Esophagus squamous epithelium (tissue), 5 donors: ENCODE measurements around the gene GALNT17. TPM values are rescaled to one million over a fixed set of nuclear protein-coding genes. Genes with fewer than 3 reads are reported as not detected.

ENCODE experiments used
- DNase-seq: peaks from one replicate; lab custom pipeline; 2025; lab: John Stamatoyannopoulos, UW
- H3K27ac ChIP-seq, 4 donors: fragments of 200-600 bp; sonication (generic); one replicate each; pipeline ENCODE4 v1.5.1; 2016 to 2019; ENCODE audit warnings: mild to moderate bottlenecking in 1 of 4
- H3K27me3 ChIP-seq, 4 donors: fragments of 200-600 bp; sonication (generic); 1 replicate in 3 of 4; 2 replicates in 1 of 4; pipeline versions ENCODE4 v1.5.1 to v1.6.0; 2017 to 2021; ENCODE audit warnings: antibody characterized with exemption in 1 of 4
- H3K36me3 ChIP-seq, 3 donors: fragments of 200-600 bp; sonication (generic); one replicate each; pipeline ENCODE4 v1.5.1; 2016 to 2019
- H3K4me1 ChIP-seq, 3 donors: fragments of 200-600 bp; sonication (generic); one replicate each; pipeline ENCODE4 v1.5.1; 2017 to 2019
- H3K4me3 ChIP-seq, 4 donors: fragments of 200-600 bp; sonication (generic); 1 replicate in 3 of 4; 2 replicates in 1 of 4; pipeline ENCODE4 v1.5.1; 2016 to 2019; ENCODE audit warnings: mild to moderate bottlenecking in 2 of 4, moderate library complexity in 1 of 4
- H3K9me3 ChIP-seq, 3 donors: fragments of 200-600 bp; sonication (generic); one replicate each; pipeline ENCODE4 v1.5.1; 2016 to 2019
- CTCF ChIP-seq, 6 experiments: fragments of 450-650 bp in 4 of 6; fragments of 200-600 bp in 2 of 6; sonication (generic) in 2 of 6; IDR thresholded peaks; one replicate each; pipeline ENCODE4 v1.5.1; 2016 to 2019; ENCODE audit warnings: antibody characterized with exemption in 6 of 6, mild to moderate bottlenecking in 4 of 6, moderate library complexity in 4 of 6
- POLR2A ChIP-seq, 4 donors: fragments of 450-650 bp; IDR thresholded peaks; one replicate each; pipeline ENCODE4 v1.6.1; 2017; ENCODE audit warnings: antibody characterized with exemption in 4 of 4, mild to moderate bottlenecking in 4 of 4, moderate library complexity in 3 of 4
- WGBS, 2 donors: methylation state at CpG; one replicate each; pipeline ENCODE4 v1.1.5; 2018; 5-methylcytosine and 5-hydroxymethylcytosine counted together
- intact Hi-C: fragments of 100-400 bp; cut with DNase I; formaldehyde crosslinking; loops from one replicate; pipeline ENCODE4 v1.15.0; 2022
- total RNA-seq, 4 donors: library from RNA; depleted of rRNA; stranded (reverse); fragments of >200 nt; gene quantifications; one replicate each; pipeline ENCODE4 v1.1.0, GENCODE V29; 2016
- donor health status: DM: yes; HTN: yes; CAD: no.

GALNT17 gene
- total RNA-seq, 4 donors from 2014 or later, result 1.6 to 22.1 (median 2.5) TPM

DNA sequence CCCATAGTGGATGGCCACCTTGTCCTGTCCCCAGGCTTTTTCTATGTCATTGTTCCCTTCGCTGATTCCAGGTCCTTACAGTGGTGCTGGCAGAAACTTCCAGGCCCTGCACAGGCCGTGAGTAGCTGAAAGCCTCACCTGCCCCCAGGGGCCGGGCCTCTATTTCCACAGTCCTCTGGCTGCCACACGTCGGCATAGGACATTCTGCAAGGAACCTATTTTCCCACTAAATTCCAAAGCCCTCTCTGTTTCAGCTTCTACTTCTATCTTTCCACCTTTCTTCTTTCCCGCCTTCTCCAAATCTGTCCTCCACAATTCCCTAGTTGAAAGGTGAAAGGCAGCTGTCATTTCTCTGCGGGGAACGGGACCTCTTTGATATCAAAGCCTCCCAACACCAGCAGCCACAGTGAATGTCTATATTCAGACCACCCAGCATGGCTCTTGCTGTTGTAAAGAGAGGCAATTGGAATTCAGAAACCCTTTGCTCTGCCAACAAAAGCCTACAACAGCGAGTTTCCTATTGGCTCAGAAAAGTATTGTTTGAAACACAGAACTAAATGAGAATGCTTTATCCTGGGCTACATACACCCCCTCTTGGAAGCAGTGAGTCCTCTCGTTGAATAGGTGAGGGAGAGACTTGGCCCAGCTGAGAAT is 607.7 kb downstream of the GALNT17 start:
- intact Hi-C loops, result no loop called here
- WGBS, 2 donors, result 66 to 70% methylated on average over 10 of the region's 10 CpGs
- H3K4me3 ChIP-seq, result no peak overlapping the region

GRCh38 chr7:71740174-71740560 is 608.2 kb downstream of the GALNT17 start:
- Histone ChIP-seq H3K4me3 (no peak overlapping the region), H3K27me3 (no peaks in the 10 kb centered on the region), H3K27ac (no peak overlapping the region), H3K36me3 (no peaks in the 10 kb centered on the region), H3K9me3 (no peaks in the 10 kb centered on the region), H3K4me1 (no peaks in the 10 kb centered on the region)
- TF ChIP-seq POLR2A (IDR thresholded peaks at IDR 0.05) (no peak), CTCF (IDR thresholded peaks at IDR 0.05) (no peak)
- WGBS, 2 donors, result 79 to 88% methylated on average over 5 of the region's 5 CpGs
- no peak for DNase-seq
- intact Hi-C loops, result no loop called here

More for the DNA sequence above, 607.7 kb downstream of the GALNT17 start:
- Histone ChIP-seq H3K4me1 (no peaks in the 10 kb centered on the region), H3K36me3 (no peaks in the 10 kb centered on the region), H3K27ac (no peak overlapping the region), H3K27me3 (peaks cover 0 to 5% (median 0%) of the 10 kb centered on the region in 4 donors), H3K9me3 (no peaks in the 10 kb centered on the region)
- no peak for TF ChIP-seq POLR2A (IDR thresholded peaks at IDR 0.05)
- no peak for TF ChIP-seq CTCF (IDR thresholded peaks at IDR 0.05)
- no peak for DNase-seq

GRCh38 chr7:71746006-71746405 is 614.1 kb downstream of the GALNT17 start:
- no peaks in the 10 kb centered on the region for H3K36me3 ChIP-seq
- no peak overlapping the region for H3K4me3 ChIP-seq
- intact Hi-C loops, result no loop called here
- WGBS, 2 donors, result 79 to 80% methylated on average over 4 to 5 of the region's 5 CpGs
- no peak overlapping the region for H3K27ac ChIP-seq
- H3K9me3 ChIP-seq, result peaks cover 0 to 2% (median 0%) of the 10 kb centered on the region in 3 donors
- TF ChIP-seq POLR2A (IDR thresholded peaks at IDR 0.05), result no peak
- no peak for TF ChIP-seq CTCF (IDR thresholded peaks at IDR 0.05)
- DNase-seq, result no peak
- H3K27me3 ChIP-seq, result peaks cover 0 to 9% (median 0%) of the 10 kb centered on the region in 4 donors
- no peaks in the 10 kb centered on the region for H3K4me1 ChIP-seq

- TF ChIP-seq CTCF (IDR thresholded peaks at IDR 0.05) (no peak), POLR2A (IDR thresholded peaks at IDR 0.05) (no peak)
- H3K27ac ChIP-seq, result no peak overlapping the region
- H3K36me3 ChIP-seq, result no peaks in the 10 kb centered on the region
- WGBS, 2 donors, result 92 to 96% methylated on average over 5 to 6 of the region's 6 CpGs
- H3K4me3 ChIP-seq, result no peak overlapping the region
- peaks cover 0 to 8% (median 0%) of the 10 kb centered on the region in 3 donors for H3K4me1 ChIP-seq
- H3K27me3 ChIP-seq, result peaks cover 0 to 35% (median 0%) of the 10 kb centered on the region in 4 donors
- intact Hi-C loops, result no loop called here
- H3K9me3 ChIP-seq, result peaks cover 0 to 2% (median 0%) of the 10 kb centered on the region in 3 donors
- no peak for DNase-seq
Observed at GRCh38 chr7:71750290-71750689, 618.3 kb downstream of the GALNT17 start.

DNA sequence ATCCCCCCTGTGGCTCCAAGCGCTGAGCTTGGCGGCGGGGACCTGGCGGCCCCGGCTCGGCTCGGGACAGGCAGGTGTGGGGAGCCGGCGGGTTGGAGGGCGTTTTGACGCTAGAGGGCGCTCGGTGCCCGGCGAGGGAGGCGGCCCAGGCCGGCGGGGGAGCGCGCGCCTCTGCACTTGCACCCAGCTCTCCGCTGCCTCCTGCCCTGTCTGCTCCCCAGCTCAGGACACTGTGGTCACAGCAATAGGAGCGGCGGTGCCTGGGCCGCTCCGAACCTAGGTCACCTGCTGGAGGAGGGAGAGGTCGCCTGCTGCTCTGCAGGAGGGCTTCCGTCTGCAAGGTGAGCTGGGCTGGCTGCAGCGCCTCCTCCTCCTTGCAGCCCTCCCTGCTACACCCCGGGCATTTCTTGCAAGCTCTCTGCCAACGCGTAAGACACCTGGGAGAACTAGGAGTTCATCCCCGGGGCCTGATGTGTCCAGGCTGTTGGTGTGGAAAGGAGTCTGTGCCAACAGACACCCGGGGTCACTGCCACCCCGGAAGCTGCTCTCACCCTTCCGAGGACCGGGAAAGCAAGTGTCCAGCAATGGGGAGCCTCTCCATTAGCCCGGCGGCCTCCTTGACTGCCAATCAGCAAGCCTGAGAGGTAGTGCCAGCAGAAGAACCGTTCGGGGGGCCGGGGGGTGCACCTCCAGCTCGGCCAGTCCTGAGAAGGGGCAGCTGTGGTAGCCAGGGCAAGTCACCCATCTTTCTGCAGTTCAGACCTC is 620.4 kb downstream of the GALNT17 start:
- Histone ChIP-seq H3K36me3 (no peaks in the 10 kb centered on the region), H3K4me3 (peak overlapping the region in 1 of 4 donors; percentile 21), H3K27ac (no peak overlapping the region), H3K27me3 (peaks cover 0 to 35% (median 0%) of the 10 kb centered on the region in 4 donors), H3K4me1 (peaks cover 0 to 8% (median 0%) of the 10 kb centered on the region in 3 donors), H3K9me3 (peaks cover 0 to 2% (median 0%) of the 10 kb centered on the region in 3 donors)
- intact Hi-C loops, result no loop called here
- no peak for DNase-seq
- WGBS, 2 donors, result 9 to 49% methylated on average over 4 to 7 of the region's 43 CpGs
- TF ChIP-seq CTCF (IDR thresholded peaks at IDR 0.05) (peak in 5 of 6 experiments; percentile 31 to 69 (median 44)), POLR2A (IDR thresholded peaks at IDR 0.05) (no peak)
